Neural cell (in vitro differentiated cells): ENCODE data around the gene GOLGA3. TPM values are rescaled to one million over a fixed set of nuclear protein-coding genes. Genes with fewer than 3 reads are reported as not detected.

Experiments used
- H2AFZ ChIP-seq: fragments of 200-600, 300-800 bp; sonication (generic), shearing (Covaris generic); 2 replicates; pipeline ENCODE4 v1.6.0; 2014; ENCODE audit warnings: low read depth, mild to moderate bottlenecking, antibody characterized with exemption, low read length, moderate library complexity
- H3F3A ChIP-seq: fragments of 200-600 bp; shearing (Covaris generic); 2 replicates; pipeline ENCODE4 v1.6.1; 2016; ENCODE audit warnings: mild to moderate bottlenecking, moderate library complexity, mixed read lengths, antibody characterized with exemption, low read length; ENCODE audit not compliant: insufficient read depth, poor library complexity, severe bottlenecking
- H3K27ac ChIP-seq: fragments of 200-600, 300-800 bp; sonication (generic), shearing (Covaris generic); 2 replicates; pipeline ENCODE4 v1.5.1; 2014; ENCODE audit warnings: mild to moderate bottlenecking, low read length, moderate library complexity
- H3K27me3 ChIP-seq: fragments of 300-800, 200-600 bp; sonication (generic), shearing (Covaris generic); 2 replicates; pipeline ENCODE4 v1.6.0; 2014; ENCODE audit warnings: mild to moderate bottlenecking, low read depth, low read length, moderate library complexity; ENCODE audit not compliant: insufficient read depth
- H3K36me3 ChIP-seq: fragments of 300-800, 200-600 bp; sonication (generic), shearing (Covaris generic); 2 replicates; pipeline ENCODE4 v1.5.1; 2014; ENCODE audit warnings: mild to moderate bottlenecking, antibody characterized with exemption, low read length, moderate library complexity; ENCODE audit not compliant: insufficient read depth
- H3K4me2 ChIP-seq: fragments of 300-800, 200-600 bp; sonication (generic), shearing (Covaris generic); 2 replicates; pipeline ENCODE4 v1.6.0; 2014; ENCODE audit warnings: mild to moderate bottlenecking, low read length
- H3K4me3 ChIP-seq: fragments of 300-800, 200-600 bp; sonication (generic), shearing (Covaris generic); 2 replicates; pipeline ENCODE4 v1.5.1; 2014; ENCODE audit warnings: mild to moderate bottlenecking, low read length, moderate library complexity
- H3K79me2 ChIP-seq: fragments of 200-600 bp; shearing (Covaris generic); replicated peaks from 2 replicates; pipeline ENCODE4 v1.6.0; 2014; ENCODE audit warnings: mild to moderate bottlenecking, low read length, moderate library complexity; ENCODE audit not compliant: insufficient read depth
- H3K9ac ChIP-seq: fragments of 300-800, 200-600 bp; sonication (generic), shearing (Covaris generic); 2 replicates; pipeline ENCODE4 v1.6.1; 2016; ENCODE audit warnings: mild to moderate bottlenecking, low read length, mixed read lengths
- H3K9me2 ChIP-seq: fragments of 200-600 bp; shearing (Covaris generic); 2 replicates; pipeline ENCODE4 v1.6.1; 2016; ENCODE audit warnings: mild to moderate bottlenecking, low read length, mixed read lengths; ENCODE audit not compliant: insufficient read depth
- H3K9me3 ChIP-seq: fragments of 200-600, 300-800 bp; sonication (generic), shearing (Covaris generic); 2 replicates; pipeline ENCODE4 v1.6.1; 2016; ENCODE audit warnings: mild to moderate bottlenecking, mixed run types, low read length, moderate library complexity, mixed read lengths
- H4K20me1 ChIP-seq: fragments of 200-600 bp; shearing (Covaris generic); 2 replicates; pipeline ENCODE4 v1.6.1; 2016; ENCODE audit warnings: mild to moderate bottlenecking, mixed run types; ENCODE audit not compliant: insufficient read depth
- CTCF ChIP-seq: fragments of 450-650 bp; IDR thresholded peaks from 2 replicates; pipeline ENCODE4 v1.5.1; 2014; ENCODE audit warnings: antibody characterized with exemption, mild to moderate bottlenecking, moderate library complexity; ENCODE audit not compliant: poor library complexity, severe bottlenecking
- EP300 ChIP-seq: fragments of 450-650 bp; conservative IDR thresholded peaks from 2 replicates; pipeline ENCODE4 v1.6.1; 2014; ENCODE audit warnings: antibody characterized with exemption, mild to moderate bottlenecking, moderate library complexity; ENCODE audit not compliant: poor library complexity, severe bottlenecking
- EZH2 ChIP-seq: fragments of 200-600, 300-800 bp; shearing (Covaris generic), sonication (generic); IDR thresholded peaks from 2 replicates; pipeline ENCODE4 v1.6.1; 2014; ENCODE audit warnings: antibody characterized with exemption, low read length, borderline replicate concordance, mild to moderate bottlenecking; ENCODE audit not compliant: insufficient read depth, poor library complexity, severe bottlenecking
- MXI1 ChIP-seq: fragments of 450-650 bp; conservative IDR thresholded peaks from 2 replicates; pipeline ENCODE4 v1.6.1; 2014; ENCODE audit warnings: antibody characterized with exemption, mild to moderate bottlenecking; ENCODE audit not compliant: poor library complexity, severe bottlenecking
- POLR2AphosphoS5 ChIP-seq: IDR thresholded peaks from 2 replicates; pipeline ENCODE4 v1.6.1; 2012
- RAD21 ChIP-seq: fragments of 450-650 bp; conservative IDR thresholded peaks from 2 replicates; pipeline ENCODE4 v1.6.1; 2014; ENCODE audit warnings: antibody characterized with exemption, mild to moderate bottlenecking, moderate library complexity
- REST ChIP-seq: IDR thresholded peaks from 2 replicates; pipeline ENCODE4 v1.6.1; 2012; ENCODE audit warnings: borderline replicate concordance
- SMC3 ChIP-seq: fragments of 450-650 bp; conservative IDR thresholded peaks from 2 replicates; pipeline ENCODE4 v1.6.1; 2014; ENCODE audit warnings: antibody characterized with exemption, mild to moderate bottlenecking, moderate library complexity; ENCODE audit not compliant: poor library complexity
- TAF1 ChIP-seq: IDR thresholded peaks from 2 replicates; pipeline ENCODE4 v1.6.1; 2012; ENCODE audit warnings: low read depth
- polyA plus RNA-seq: library from polyadenylated mRNA; depleted of rRNA; stranded (reverse); fragments of >200 nt; gene quantifications from 2 replicates; pipeline ENCODE4 v1.2.3, GENCODE V29; 2014

Gene GOLGA3
- polyA plus RNA-seq, 1 donor from 2014 or later: 16.7 TPM

- Histone ChIP-seq H3K27ac (no peak overlapping the region), H3K9ac (no peak overlapping the region), H3K9me2 (no peaks in the 10 kb centered on the region), H3K27me3 (no peaks in the 10 kb centered on the region), H3K4me2 (no peak overlapping the region), H4K20me1 (no peaks in the 10 kb centered on the region), H3F3A (no peaks in the 10 kb centered on the region), H3K4me3 (no peak overlapping the region), H3K79me2 (no peaks in the 10 kb centered on the region), H3K9me3 (no peaks in the 10 kb centered on the region), H3K36me3 (peaks cover 12% of the 10 kb centered on the region), H2AFZ (no peak overlapping the region)
- TF ChIP-seq POLR2AphosphoS5 (no peak), RAD21 (no peak), EZH2 (no peak), CTCF (no peak), TAF1 (no peak)
Observed at GRCh38 chr12:132743831-132744230, 84.8 kb downstream of the GOLGA3 start.

- H3K79me2 ChIP-seq: no peaks in the 10 kb centered on the region
- no peaks in the 10 kb centered on the region for H4K20me1 ChIP-seq
- no peak overlapping the region for H3K4me2 ChIP-seq
- no peaks in the 10 kb centered on the region for H3K9me2 ChIP-seq
- no peak overlapping the region for H2AFZ ChIP-seq
- no peak overlapping the region for H3K27ac ChIP-seq
- no peak overlapping the region for H3K9ac ChIP-seq
- peaks cover 12% of the 10 kb centered on the region for H3K36me3 ChIP-seq
- no peaks in the 10 kb centered on the region for H3K9me3 ChIP-seq
- TF ChIP-seq EZH2: no peak
- TF ChIP-seq TAF1: no peak
- H3K4me3 ChIP-seq: no peak overlapping the region
- H3F3A ChIP-seq: no peaks in the 10 kb centered on the region
- H3K27me3 ChIP-seq: no peaks in the 10 kb centered on the region
Observed at GRCh38 chr12:132741620-132742019, 87.0 kb downstream of the GOLGA3 start.

GRCh38 chr12:132740652-132741051 lies 88.0 kb downstream of the GOLGA3 start:
- no peak for TF ChIP-seq CTCF
- no peak for TF ChIP-seq EP300
- no peak for TF ChIP-seq RAD21
- no peak for TF ChIP-seq MXI1
- TF ChIP-seq EZH2: no peak
- no peak for TF ChIP-seq POLR2AphosphoS5
- TF ChIP-seq TAF1: no peak
- TF ChIP-seq SMC3: no peak
- no peak for TF ChIP-seq REST
- H3K27ac ChIP-seq: no peak overlapping the region
- no peaks in the 10 kb centered on the region for H3K27me3 ChIP-seq
- H3K36me3 ChIP-seq: peaks cover 9% of the 10 kb centered on the region
- H2AFZ ChIP-seq: no peak overlapping the region
- H4K20me1 ChIP-seq: no peaks in the 10 kb centered on the region
- H3K4me3 ChIP-seq: no peak overlapping the region
- H3F3A ChIP-seq: no peaks in the 10 kb centered on the region
- no peaks in the 10 kb centered on the region for H3K9me2 ChIP-seq
- H3K4me2 ChIP-seq: no peak overlapping the region
- no peak overlapping the region for H3K9ac ChIP-seq
- no peaks in the 10 kb centered on the region for H3K79me2 ChIP-seq
- no peaks in the 10 kb centered on the region for H3K9me3 ChIP-seq
